ENCODE results near the gene PPIE. TPM values are rescaled to one million over a fixed set of nuclear protein-coding genes. Genes with fewer than 3 reads are reported as not detected.

PPIE gene
- 40.8 and 40.9 TPM in 2 replicates for total RNA-seq (2012; rRNA removed)
- 61.6 and 68.1 TPM in 2 replicates for polyA plus RNA-seq (2012; rRNA removed)
- 47.7 and 55.0 TPM in 2 replicates for polyA plus RNA-seq (2012; cell fraction: cytosol; rRNA removed)
- 40.4 and 49.3 TPM in 2 replicates for polyA plus RNA-seq (2012; cell fraction: nucleus; rRNA removed; ENCODE audit: low replicate concordance)
- Bru-seq, nascent RNA: percentile 59 among the genes with signal in this experiment
- BruChase-seq, experiment 1, labeled RNA remaining after a 6-hour chase: percentile 55 among the genes with signal in this experiment
- BruChase-seq, experiment 2, labeled RNA remaining after a 2-hour chase: percentile 53 among the genes with signal in this experiment
- long read RNA-seq, transcript PPIE-201 (10 exons, 1,277 nt): major isoform, 40 of 78 reads
- long read RNA-seq, partial matches to known transcripts: 9 of 78 reads
- long read RNA-seq, other reads (novel, unspliced or antisense): 26 of 78 reads

- no peaks in the 10 kb centered on the region for H4K20me1 ChIP-seq (ENCODE audit: insufficient read depth, low read length)
- peak within 1 kb of the TSS; percentile 90 for H4K91ac ChIP-seq (ENCODE audit: insufficient read depth, low read depth, low read length)
- peaks cover 13% of the 10 kb centered on the region for H3K27me3 ChIP-seq (ENCODE audit: control insufficient read depth, insufficient read depth, low read length)
- H3K23ac ChIP-seq (ENCODE audit: low read depth, low read length): peak within 1 kb of the TSS; percentile 96
- H3K4me2 ChIP-seq (ENCODE audit: low read depth, low read length): peak within 1 kb of the TSS; percentile 89
- H3K18ac ChIP-seq (ENCODE audit: low read depth, low read length): peak within 1 kb of the TSS; percentile 52; the same call in 1 of the 2 replicates
- H3K36me3 ChIP-seq (ENCODE audit: control insufficient read depth, insufficient read depth, low read length): peaks cover 11% of the 10 kb centered on the region
- no peak for TF ChIP-seq FOS (IDR thresholded peaks at IDR 0.05; ENCODE audit: low read depth, low read length)
- peak; percentile 56; the same call in 1 of the 2 replicates for TF ChIP-seq MAZ (IDR thresholded peaks at IDR 0.05; ENCODE audit: borderline replicate concordance, low read depth, low read length)
- no peak for TF ChIP-seq MAFK (IDR thresholded peaks at IDR 0.05; ENCODE audit: low read depth, low read length)
- TF ChIP-seq POLR2A (IDR thresholded peaks at IDR 0.05; ENCODE audit: low read depth, low read length): peak; percentile 61; the same call in 1 of the 2 replicates
- H2BK15ac ChIP-seq (ENCODE audit: low read depth, low read length): peak within 1 kb of the TSS; percentile 43; the same call in 1 of the 3 replicates
- peak; percentile 99 for ATAC-seq (ENCODE audit: low read depth)
- H3K4me1 ChIP-seq (ENCODE audit: control insufficient read depth, insufficient read depth, low read length): peaks cover 5% of the 10 kb centered on the region; the same call in 1 of the 2 replicates
- H3K14ac ChIP-seq (replicated peaks; ENCODE audit: low read depth, low read length): peak within 1 kb of the TSS; percentile 97
- H2AFZ ChIP-seq (replicated peaks; ENCODE audit: low read length, poor library complexity): peak within 1 kb of the TSS; percentile 91
- dilution Hi-C loops (cut with HindIII; ENCODE audit: low sequenced_read_pairs, unreplicated experiment): no loop called here
- peak; percentile 83 for DNase-seq
- peaks cover 13 to 23% of the 10 kb centered on the region in 2 experiments for H3K79me1 ChIP-seq (ENCODE audit: low read depth in 1 of 2, low read length in 2 of 2)
- H3K9ac ChIP-seq (ENCODE audit: low read depth, low read length): peak within 1 kb of the TSS; percentile 94
- H2AK9ac ChIP-seq (replicated peaks; ENCODE audit: low read depth, low read length, poor library complexity): peak within 1 kb of the TSS; percentile 88
- H4K5ac ChIP-seq (ENCODE audit: low read depth, low read length): peak within 1 kb of the TSS; percentile 97
- 2% methylated on average over 24 of the region's 52 CpGs; no CpG with 5 or more reads in 1 of the 2 experiments for WGBS, 2 experiments (ENCODE audit: extremely low coverage in 2 of 2, insufficient read length in 1 of 2)
- peak within 1 kb of the TSS; percentile 78; the same call in 1 of the 2 replicates for H3K56ac ChIP-seq (ENCODE audit: extremely low read depth, insufficient read depth, low read length)
- BruUV-seq (replicated peaks): no TSS peak
- H3K9me3 ChIP-seq (ENCODE audit: control insufficient read depth, insufficient read depth, low read length): no peaks in the 10 kb centered on the region
- H2AK5ac ChIP-seq (ENCODE audit: low read depth, low read length): peak within 1 kb of the TSS; percentile 80
- no peak within 1 kb of the TSS for H2BK20ac ChIP-seq (ENCODE audit: low read depth, low read length)
- H3K9me1 ChIP-seq (ENCODE audit: insufficient read depth, low read length): peaks cover 7% of the 10 kb centered on the region
- H3K4ac ChIP-seq (ENCODE audit: low read depth, low read length): peak within 1 kb of the TSS; percentile 95
- CTCF ChIA-PET: no interaction called here
- H3K4me3 ChIP-seq (ENCODE audit: insufficient read depth, low read depth, low read length): peak within 1 kb of the TSS; percentile 91
- H2BK120ac ChIP-seq (ENCODE audit: low read depth, low read length): peak within 1 kb of the TSS; percentile 51
- in situ Hi-C loops (cut with MboI; ENCODE audit: low sequenced_read_pairs): no loop called here
- H4K8ac ChIP-seq (ENCODE audit: low read depth in 2 of 2, low read length in 2 of 2): peak within 1 kb of the TSS; percentile 90 to 99
- peak within 1 kb of the TSS; percentile 67 for H3K27ac ChIP-seq (ENCODE audit: insufficient read depth, low read length)
- POLR2A ChIA-PET (ENCODE audit: unreplicated experiment): interaction anchor here (0.6 to 0.7 kb wide), 5 partner anchors 26 to 68 kb away, joined by 3 to 6 read pairs (median 4); no protein-coding TSS in a partner anchor
- peak within 1 kb of the TSS; percentile 55 for H2BK5ac ChIP-seq (ENCODE audit: low read depth, low read length, poor library complexity, severe bottlenecking)
- intact Hi-C loops (cut with micrococcal nuclease): no loop called here
These were observed at the start of gene PPIE for GRCh38 chr1:39738622-39739366. PPIE (plus strand) TSS chr1:39738882; CDS start chr1:39738901, 19 bp downstream.

All from IMR-90 (cell line).